ENCODE results near the gene S100G. TPM values are rescaled to one million over a fixed set of nuclear protein-coding genes. Genes with fewer than 3 reads are reported as not detected.

S100G gene
- total and polyA plus RNA-seq, 2 of the 4 experiments (the other 2 are of a cell fraction), result not detected

GRCh38 chrX:16603822-16604221 is 46.1 kb upstream of the S100G start:
- peak overlapping the region; percentile 83; the same call in 1 of the 2 replicates for H3K4ac ChIP-seq (ENCODE audit: low read depth, low read length)
- H3K36me3 ChIP-seq (ENCODE audit: control insufficient read depth, insufficient read depth, low read length), result peaks cover 1% of the 10 kb centered on the region; the same call in 1 of the 2 replicates
- peak overlapping the region; percentile 91 for H2BK20ac ChIP-seq (ENCODE audit: low read depth, low read length)
- H4K8ac ChIP-seq (ENCODE audit: low read depth in 2 of 2, low read length in 2 of 2), result peak overlapping the region in 1 of 2 experiments; percentile 87; a peak in 2 of 4 replicates
- no peak overlapping the region for H3K56ac ChIP-seq (ENCODE audit: extremely low read depth, insufficient read depth, low read length)
- peaks cover 3% of the 10 kb centered on the region; the same call in 1 of the 2 replicates for H3K4me1 ChIP-seq (ENCODE audit: control insufficient read depth, insufficient read depth, low read length)
- no peak overlapping the region for H2AFZ ChIP-seq (replicated peaks; ENCODE audit: low read length, poor library complexity)
- H2BK5ac ChIP-seq (ENCODE audit: low read depth, low read length, poor library complexity, severe bottlenecking), result peak overlapping the region; percentile 64
- H4K20me1 ChIP-seq (ENCODE audit: insufficient read depth, low read length), result no peaks in the 10 kb centered on the region
- H3K9ac ChIP-seq (ENCODE audit: low read depth, low read length), result no peak overlapping the region
- peak overlapping the region; percentile 2; the same call in 1 of the 2 replicates for H4K5ac ChIP-seq (ENCODE audit: low read depth, low read length)
- CTCF ChIA-PET, result no interaction called here
- peak overlapping the region; percentile 39 for H4K91ac ChIP-seq (ENCODE audit: insufficient read depth, low read depth, low read length)
- ATAC-seq (ENCODE audit: low read depth) (no peak), DNase-seq (no peak)
- H3K9me1 ChIP-seq (ENCODE audit: insufficient read depth, low read length), result no peaks in the 10 kb centered on the region
- no CpG with 5 or more reads among the region's 4 CpGs for WGBS, 2 experiments (ENCODE audit: extremely low coverage in 2 of 2, insufficient read length in 1 of 2)
- no TSS peak for BruUV-seq (replicated peaks)
- H3K9me3 ChIP-seq (ENCODE audit: control insufficient read depth, insufficient read depth, low read length), result no peaks in the 10 kb centered on the region
- POLR2A ChIA-PET (ENCODE audit: unreplicated experiment), result no interaction called here
- dilution Hi-C loops (cut with HindIII; ENCODE audit: low sequenced_read_pairs, unreplicated experiment), result no loop called here
- intact Hi-C loops (cut with micrococcal nuclease), result no loop called here
- peak overlapping the region; percentile 87 for H2BK120ac ChIP-seq (ENCODE audit: low read depth, low read length)
- no peak overlapping the region for H2AK9ac ChIP-seq (replicated peaks; ENCODE audit: low read depth, low read length, poor library complexity)
- H3K27me3 ChIP-seq (ENCODE audit: control insufficient read depth, insufficient read depth, low read length), result no peaks in the 10 kb centered on the region
- peak overlapping the region; percentile 70; the same call in 1 of the 3 replicates for H2BK15ac ChIP-seq (ENCODE audit: low read depth, low read length)
- H3K23ac ChIP-seq (ENCODE audit: low read depth, low read length), result peak overlapping the region; percentile 67; the same call in 1 of the 2 replicates
- no peak overlapping the region for H3K4me2 ChIP-seq (ENCODE audit: low read depth, low read length)
- H2AK5ac ChIP-seq (ENCODE audit: low read depth, low read length), result peak overlapping the region; percentile 31; the same call in 1 of the 2 replicates
- peak overlapping the region; percentile 63; the same call in 1 of the 2 replicates for H3K18ac ChIP-seq (ENCODE audit: low read depth, low read length)
- in situ Hi-C loops (cut with MboI; ENCODE audit: low sequenced_read_pairs), result no loop called here
- no peaks in the 10 kb centered on the region; a peak in 1 of 4 replicates for H3K79me1 ChIP-seq (ENCODE audit: low read depth in 1 of 2, low read length in 2 of 2)
- H3K4me3 ChIP-seq (ENCODE audit: insufficient read depth, low read depth, low read length), result no peak overlapping the region
- no peak for TF ChIP-seq CHD1 (IDR thresholded peaks at IDR 0.05; ENCODE audit: low read depth, low read length)
- TF ChIP-seq MAFK (IDR thresholded peaks at IDR 0.05; ENCODE audit: low read depth, low read length), result no peak
- no peak for TF ChIP-seq MXI1 (IDR thresholded peaks at IDR 0.05; ENCODE audit: borderline replicate concordance, low read depth, low read length)
- H3K14ac ChIP-seq (replicated peaks; ENCODE audit: low read depth, low read length), result peak overlapping the region; percentile 86
- H3K27ac ChIP-seq (ENCODE audit: insufficient read depth, low read length), result no peak overlapping the region
